GM23338 (cell line): ENCODE measurements around the gene PLEKHN1. TPM values are rescaled to one million over a fixed set of nuclear protein-coding genes. Genes with fewer than 3 reads are reported as not detected.

ENCODE experiments used
- ATAC-seq: fragments of 200-7000 bp; cut with Tn5 transposase; 3 replicates; pipeline ENCODE4 v1.9.1; 2020
- DNase-seq: peaks from one replicate; pipeline ENCODE4 v3.0.0-alpha.2; 2015; ENCODE audit warnings: low spot score
- H2AFZ ChIP-seq: fragments of 200-600 bp; sonication (generic); 2 replicates; pipeline ENCODE4 v1.8.0; 2016; ENCODE audit warnings: antibody characterized with exemption, mild to moderate bottlenecking, moderate library complexity
- H3F3A ChIP-seq: fragments of 200-600 bp; sonication (generic); replicated peaks from 2 replicates; pipeline ENCODE4 v1.8.0; 2017; ENCODE audit warnings: antibody characterized with exemption, mixed run types, low read depth
- H3K27ac ChIP-seq: fragments of 200-600 bp; sonication (generic); 2 replicates; pipeline ENCODE4 v1.6.1; 2016; ENCODE audit warnings: low read depth
- H3K27me3 ChIP-seq: fragments of 200-600 bp; sonication (generic); 2 replicates; pipeline ENCODE4 v1.8.0; 2016; ENCODE audit warnings: mild to moderate bottlenecking, mixed run types, moderate library complexity; ENCODE audit not compliant: insufficient read depth
- H3K36me3 ChIP-seq: fragments of 200-600 bp; sonication (generic); 2 replicates; pipeline ENCODE4 v1.8.0; 2016; ENCODE audit warnings: mild to moderate bottlenecking; ENCODE audit not compliant: insufficient read depth
- H3K4me1 ChIP-seq: fragments of 200-600 bp; sonication (generic); 2 replicates; pipeline ENCODE4 v1.8.0; 2016; ENCODE audit warnings: mild to moderate bottlenecking, moderate library complexity; ENCODE audit not compliant: insufficient read depth
- H3K4me2 ChIP-seq: fragments of 200-600 bp; sonication (generic); 2 replicates; pipeline ENCODE4 v1.7.1; 2017; ENCODE audit warnings: mixed run types
- H3K4me3 ChIP-seq: fragments of 200-600 bp; sonication (generic); 2 replicates; pipeline ENCODE4 v1.6.1; 2016; ENCODE audit warnings: mixed run types
- H3K79me2 ChIP-seq: fragments of 200-600 bp; sonication (generic); replicated peaks from 2 replicates; pipeline ENCODE4 v1.8.0; 2017; ENCODE audit warnings: mild to moderate bottlenecking; ENCODE audit not compliant: insufficient read depth
- H3K9me2 ChIP-seq: fragments of 200-600 bp; sonication (generic); 2 replicates; pipeline ENCODE4 v1.8.0; 2017; ENCODE audit not compliant: insufficient read depth
- H4K20me1 ChIP-seq: fragments of 200-600 bp; sonication (generic); replicated peaks from 2 replicates; pipeline ENCODE4 v1.8.0; 2017; ENCODE audit warnings: mild to moderate bottlenecking; ENCODE audit not compliant: insufficient read depth
- H3K27ac Mint-ChIP-seq: 2 replicates; pipeline ENCODE4 v1.8.0; 2020; ENCODE audit warnings: inconsistent platforms, mild to moderate bottlenecking, moderate library complexity, mixed read lengths
- H3K27me3 Mint-ChIP-seq: 3 replicates; pipeline ENCODE4 v1.8.0; 2022; ENCODE audit warnings: low read depth, mild to moderate bottlenecking, moderate library complexity, mixed read lengths, inconsistent platforms; ENCODE audit not compliant: insufficient read depth, poor library complexity
- H3K36me3 Mint-ChIP-seq: 3 replicates; pipeline ENCODE4 v1.8.0; 2021; ENCODE audit warnings: low read depth, mild to moderate bottlenecking, inconsistent platforms, moderate library complexity, mixed read lengths
- H3K4me1 Mint-ChIP-seq: 3 replicates; pipeline ENCODE4 v1.8.0; 2020; ENCODE audit warnings: mild to moderate bottlenecking, inconsistent platforms, mixed read lengths
- H3K4me3 Mint-ChIP-seq: 3 replicates; pipeline ENCODE4 v1.8.0; 2021; ENCODE audit warnings: moderate library complexity, mild to moderate bottlenecking, inconsistent platforms, mixed read lengths
- H3K9me3 Mint-ChIP-seq: 3 replicates; pipeline ENCODE4 v1.8.0; 2020; ENCODE audit warnings: moderate library complexity, mild to moderate bottlenecking, inconsistent platforms, mixed read lengths
- CTCF ChIP-seq, 2 experiments: fragments of 200-600 bp in 1 of 2; sonication (generic) in 1 of 2; conservative IDR thresholded peaks; 2 replicates each; pipeline versions ENCODE4 v1.5.1 to v1.6.1; 2016 to 2017; ENCODE audit warnings: antibody characterized with exemption in 2 of 2, low read depth in 2 of 2, mild to moderate bottlenecking in 2 of 2, moderate library complexity in 1 of 2
- EZH2 ChIP-seq: fragments of 200-600 bp; sonication (generic); IDR thresholded peaks from one replicate; pipeline ENCODE4 v1.8.0; 2017; ENCODE audit warnings: antibody characterized with exemption, mild to moderate bottlenecking, low read depth; ENCODE audit not compliant: unreplicated experiment
- EZH2phosphoT487 ChIP-seq: fragments of 200-600 bp; sonication (generic); IDR thresholded peaks from one replicate; pipeline ENCODE4 v1.8.1; 2018; ENCODE audit warnings: antibody characterized with exemption; ENCODE audit not compliant: unreplicated experiment
- NANOG ChIP-seq: IDR thresholded peaks from 2 replicates; pipeline ENCODE4 v1.6.1; 2016; ENCODE audit warnings: antibody characterized with exemption, borderline replicate concordance
- REST ChIP-seq: IDR thresholded peaks from one replicate; pipeline ENCODE4 v1.6.1; 2018; ENCODE audit warnings: antibody characterized with exemption; ENCODE audit not compliant: unreplicated experiment
- STAT1 ChIP-seq: IDR thresholded peaks from one replicate; pipeline ENCODE4 v1.6.1; 2016; ENCODE audit warnings: antibody characterized with exemption; ENCODE audit not compliant: unreplicated experiment
- ZNF331 ChIP-seq: fragments of 250-450 bp; sonication (Bioruptor Pico); IDR thresholded peaks from 2 replicates; pipeline ENCODE4 v1.5.0; 2020; ENCODE audit warnings: low read depth, mild to moderate bottlenecking, moderate library complexity
- polyA plus RNA-seq: library from polyadenylated mRNA; unstranded; fragments of >200 nt; fragmentation: Nextera tagmentation; extraction: Ambion mirVana; gene quantifications from 2 replicates; pipeline ENCODE4 v1.2.1, GENCODE V29; 2016
- total RNA-seq: library from RNA; depleted of rRNA; stranded (reverse); fragments of >200 nt; shearing (Covaris generic); gene quantifications from 2 replicates; pipeline ENCODE4 v1.2.3, GENCODE V29; 2014

Gene PLEKHN1
- total and polyA plus RNA-seq, 2 experiments from 2014 or later, result 1.4 to 3.3 TPM

- Histone ChIP-seq H3K9me2 (no peaks in the 10 kb centered on the region), H3K27ac (no peak overlapping the region), H3K4me1 (0 out of 2 replicates have a peak, but pooled peaks cover 3% of the 10 kb centered on the region), H3K36me3 (no peaks in the 10 kb centered on the region), H3K27me3 (peaks cover 84% of the 10 kb centered on the region), H3K4me2 (no peak overlapping the region), H3K79me2 (no peaks in the 10 kb centered on the region), H3K4me3 (no peak overlapping the region), H3F3A (no peaks in the 10 kb centered on the region), H4K20me1 (no peaks in the 10 kb centered on the region; the same call in 1 of the 2 replicates), H2AFZ (no peak overlapping the region)
- TF ChIP-seq REST, result no peak
- H3K27ac Mint-ChIP-seq, result no peak overlapping the region
- ATAC-seq (no peak), DNase-seq (no peak)
- H3K27me3 Mint-ChIP-seq, result peaks cover 77% of the 10 kb centered on the region
- no peak overlapping the region for H3K4me3 Mint-ChIP-seq
- peaks cover 16% of the 10 kb centered on the region for H3K4me1 Mint-ChIP-seq
- H3K36me3 Mint-ChIP-seq, result no peaks in the 10 kb centered on the region
- no peaks in the 10 kb centered on the region; the same call in 2 of the 3 replicates for H3K9me3 Mint-ChIP-seq
These were observed 35.6 kb upstream of the PLEKHN1 start for GRCh38 chr1:930633-931138.

GRCh38 chr1:931380-932172 lies 34.7 kb upstream of the PLEKHN1 start:
- Histone ChIP-seq H2AFZ (no peak overlapping the region), H3K27ac (no peak overlapping the region), H3K36me3 (no peaks in the 10 kb centered on the region), H3K4me3 (no peak overlapping the region), H3K79me2 (no peaks in the 10 kb centered on the region), H3K27me3 (peaks cover 84% of the 10 kb centered on the region), H3F3A (no peaks in the 10 kb centered on the region), H3K9me2 (no peaks in the 10 kb centered on the region), H4K20me1 (no peaks in the 10 kb centered on the region; the same call in 1 of the 2 replicates), H3K4me2 (no peak overlapping the region), H3K4me1 (no peaks in the 10 kb centered on the region; the same call in 1 of the 2 replicates)
- DNase-seq (no peak), ATAC-seq (no peak)
- Mint-ChIP-seq H3K27ac (no peak overlapping the region), H3K9me3 (no peaks in the 10 kb centered on the region; the same call in 2 of the 3 replicates), H3K4me3 (no peak overlapping the region; the same call in 2 of the 3 replicates), H3K4me1 (peaks cover 12% of the 10 kb centered on the region), H3K36me3 (no peaks in the 10 kb centered on the region), H3K27me3 (peaks cover 71% of the 10 kb centered on the region)
- no peak for TF ChIP-seq NANOG
- TF ChIP-seq REST, result no peak
- TF ChIP-seq STAT1, result no peak
- no peak for TF ChIP-seq EZH2
- 0 out of 4 replicates have a peak, but pooled peaks of 1 of the 2 experiments have one; percentile 4 for TF ChIP-seq CTCF (conservative IDR thresholded peaks at IDR 0.05; ENCODE audit: low read depth in 2 of 2)
- no peak for TF ChIP-seq EZH2phosphoT487
- TF ChIP-seq ZNF331 (CRISPR knock-in tag), result no peak
